Measurements from ENCODE around the gene HECA. TPM values are rescaled to one million over a fixed set of nuclear protein-coding genes. Genes with fewer than 3 reads are reported as not detected.
"Not testable (repeated sequence)": the region's sequence is repeated elsewhere in the genome, so short reads cannot be mapped to it uniquely, and the experiment has no call there.

The HECA gene
- total RNA-seq, 1 donor from 2014 or later = 23.6 TPM

DNA sequence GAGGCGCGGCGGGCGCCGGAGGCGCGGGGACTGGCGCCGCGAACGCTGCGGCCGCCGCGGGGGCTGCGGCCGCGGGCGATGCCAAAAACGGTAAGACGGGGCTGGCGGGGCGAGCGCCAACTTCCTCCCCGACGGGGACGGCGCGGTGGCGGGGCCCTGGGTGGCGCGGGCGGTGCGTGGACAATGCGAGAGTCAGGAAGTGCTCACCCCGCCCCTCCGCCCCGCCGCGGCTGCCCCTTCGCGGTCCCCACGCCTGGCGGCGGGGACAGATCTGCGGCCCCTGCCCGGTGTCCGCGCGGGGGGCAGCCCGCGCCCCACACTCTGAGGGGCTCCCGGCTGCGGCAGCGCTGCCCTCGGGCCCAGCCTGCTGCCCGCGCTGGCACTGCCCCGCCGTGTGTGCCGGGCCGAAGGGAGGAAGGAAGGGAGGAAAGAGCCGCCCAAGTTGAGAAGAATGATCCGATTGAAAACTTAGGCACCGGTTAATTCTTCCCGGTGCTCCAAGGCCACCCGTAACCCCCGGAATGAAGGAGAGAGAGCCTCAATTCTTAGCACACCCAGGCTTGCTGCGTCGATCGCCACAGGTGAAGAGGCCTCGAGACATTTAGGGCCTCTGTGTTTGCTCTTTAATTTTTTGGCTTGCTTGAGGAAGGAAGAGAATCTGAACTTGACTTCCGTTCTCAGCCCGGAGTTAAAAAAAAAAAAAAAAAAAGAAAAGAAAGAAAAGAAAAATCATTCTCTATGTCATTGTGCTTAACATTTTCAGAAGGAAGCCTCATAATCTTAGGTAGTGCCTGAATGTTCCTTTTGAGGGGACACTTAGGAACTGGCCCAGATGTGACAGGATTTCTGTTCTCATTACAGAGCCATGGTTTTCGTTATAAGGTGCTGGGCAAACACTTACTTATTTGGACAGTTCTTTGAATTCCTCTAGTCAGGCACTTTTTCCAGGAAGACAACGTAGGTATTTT, 982 bp downstream of the HECA start:
- ATAC-seq = peak; percentile 59

DNA sequence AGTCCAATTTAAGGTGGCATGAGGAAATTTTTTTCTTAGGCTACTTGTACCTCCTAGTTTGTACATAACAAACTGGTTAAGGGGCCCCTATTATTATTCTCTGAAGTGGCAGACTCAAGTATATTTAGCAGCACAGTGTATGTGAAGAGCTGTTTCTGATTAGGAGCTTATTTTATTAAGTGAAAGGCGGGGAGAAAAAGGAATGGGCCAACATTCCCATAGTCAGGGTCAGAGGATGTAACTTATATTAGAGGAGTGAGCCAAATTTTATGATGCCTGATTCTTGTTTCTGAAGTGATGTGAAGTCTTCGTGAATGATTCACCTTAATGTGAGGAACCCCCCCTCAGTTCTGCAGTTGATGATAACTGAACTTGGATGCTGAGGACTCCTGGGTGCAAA, 2.8 kb downstream of the HECA start:
- ATAC-seq = no peak

DNA sequence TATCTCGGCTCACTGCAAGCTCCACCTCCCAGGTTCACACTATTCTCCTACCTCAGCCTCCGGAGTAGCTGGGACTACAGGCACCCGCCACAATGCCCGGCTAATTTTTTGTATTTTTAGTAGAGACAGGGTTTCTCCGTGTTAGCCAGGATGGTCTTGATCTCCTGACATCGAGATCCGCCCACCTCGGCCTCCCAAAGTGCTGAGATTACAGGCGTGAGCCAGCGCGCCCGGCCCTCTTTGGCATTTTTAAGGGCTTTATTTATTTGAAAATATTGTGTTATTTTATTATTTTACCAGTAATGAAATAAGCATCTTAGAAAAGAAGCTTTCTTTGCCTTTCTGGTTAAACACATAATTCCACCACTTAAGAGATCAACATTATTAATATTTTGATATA, 6.0 kb downstream of the HECA start:
- ATAC-seq = not testable (repeated sequence)

- no peak for ATAC-seq
Measured at GRCh38 chr6:139142262-139142661, 7.4 kb downstream of the HECA start.

DNA sequence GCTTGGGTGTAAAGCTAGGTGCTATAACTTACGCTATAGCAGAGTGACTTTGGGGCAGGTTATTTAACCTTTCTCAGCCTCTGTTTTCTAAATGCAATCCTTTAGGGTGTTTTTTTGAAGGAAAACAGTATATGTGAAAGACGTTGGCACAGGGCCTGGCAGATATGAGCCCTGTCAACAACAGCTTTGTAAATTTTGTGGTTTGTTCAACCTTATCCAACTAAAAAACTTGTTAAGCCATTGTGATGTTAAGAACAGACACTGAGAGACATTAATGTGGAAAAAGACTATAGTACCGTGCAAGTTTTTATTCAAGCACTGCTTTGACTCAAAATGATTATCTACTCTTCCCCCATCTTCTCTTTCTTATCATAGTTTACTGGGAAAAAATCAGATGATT, 8.2 kb downstream of the HECA start:
- ATAC-seq = no peak

GRCh38 chr6:139144490-139145085, 9.7 kb downstream of the HECA start:
- ATAC-seq = no peak

GRCh38 chr6:139145661-139146060, 10.8 kb downstream of the HECA start:
- ATAC-seq = no peak

GRCh38 chr6:139146317-139146726, 11.4 kb downstream of the HECA start:
- ATAC-seq = no peak

GRCh38 chr6:139147628-139148027, 12.7 kb downstream of the HECA start:
- peak; percentile 48 for ATAC-seq

GRCh38 chr6:139148557-139149235, 13.8 kb downstream of the HECA start:
- no peak for ATAC-seq

DNA sequence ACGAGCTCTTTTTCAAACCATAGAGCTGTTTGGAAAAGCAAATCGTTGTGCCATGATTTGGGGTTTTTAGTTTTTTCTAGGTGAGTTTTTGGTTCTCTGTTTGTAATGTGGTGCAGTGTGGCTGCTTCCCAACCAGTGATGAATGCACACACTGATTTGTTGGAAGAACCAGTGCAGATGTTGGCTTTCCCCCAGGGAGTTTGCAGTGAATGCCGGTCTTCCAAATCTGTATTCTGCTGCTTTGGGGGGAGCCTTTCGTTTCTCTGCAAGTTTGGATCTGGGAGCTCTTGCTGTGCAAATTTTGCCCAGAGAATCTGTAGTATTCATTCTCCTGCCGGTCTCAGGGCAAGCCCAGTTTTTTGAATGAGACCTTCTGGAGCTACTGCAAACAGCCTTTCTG, 14.5 kb downstream of the HECA start:
- no peak for ATAC-seq

DNA sequence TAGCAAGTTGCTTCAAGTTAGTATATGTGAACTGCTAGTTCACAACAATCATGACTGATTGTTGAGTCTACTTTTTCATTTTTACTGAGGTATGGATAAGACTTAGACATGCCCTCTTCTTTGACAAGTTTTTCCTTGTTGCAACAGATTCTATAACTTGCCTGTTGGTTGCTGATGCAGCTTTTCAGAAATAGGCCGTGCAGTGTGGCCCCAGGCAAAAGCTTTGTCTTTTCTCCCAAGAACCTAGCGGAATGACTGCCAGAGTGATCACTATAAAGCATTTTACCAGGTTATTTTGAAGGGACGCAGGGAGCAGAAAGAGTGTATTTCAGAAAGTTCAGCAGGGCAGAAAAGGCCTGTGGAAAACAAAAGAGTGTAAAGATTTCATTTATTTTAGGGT, 16.0 kb downstream of the HECA start:
- peak; percentile 72 for ATAC-seq

DNA sequence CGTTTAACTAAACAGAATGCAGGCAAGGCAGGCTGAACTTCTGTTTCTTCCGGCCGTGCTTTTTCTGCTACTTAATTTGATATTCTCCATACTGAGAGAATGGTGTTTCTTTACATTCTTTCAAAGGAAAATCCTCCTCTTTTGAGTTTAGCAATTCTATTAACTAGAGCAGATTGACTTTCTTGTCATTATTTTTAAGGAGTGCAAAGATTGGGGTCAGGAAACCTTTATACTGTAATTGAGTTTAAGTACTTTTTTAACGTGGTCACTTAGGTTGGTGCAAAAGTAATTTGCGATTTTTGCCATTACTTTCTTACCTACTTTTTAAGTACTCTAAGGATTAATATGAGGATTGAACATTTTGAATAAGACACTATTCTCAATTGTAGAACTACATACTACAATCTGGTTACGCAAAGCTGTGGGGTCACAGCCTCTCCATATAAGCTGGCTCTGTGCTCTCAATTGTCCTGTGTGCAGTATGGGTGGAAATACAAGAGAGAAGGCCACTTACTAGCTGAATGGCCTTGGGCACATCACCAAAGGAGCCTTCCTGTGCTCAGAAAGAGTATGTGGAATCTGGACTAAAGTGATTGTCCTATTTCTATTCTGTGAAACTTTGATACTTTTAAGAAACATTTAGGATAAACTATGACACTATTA, 16.7 kb downstream of the HECA start:
- ATAC-seq = no peak

DNA sequence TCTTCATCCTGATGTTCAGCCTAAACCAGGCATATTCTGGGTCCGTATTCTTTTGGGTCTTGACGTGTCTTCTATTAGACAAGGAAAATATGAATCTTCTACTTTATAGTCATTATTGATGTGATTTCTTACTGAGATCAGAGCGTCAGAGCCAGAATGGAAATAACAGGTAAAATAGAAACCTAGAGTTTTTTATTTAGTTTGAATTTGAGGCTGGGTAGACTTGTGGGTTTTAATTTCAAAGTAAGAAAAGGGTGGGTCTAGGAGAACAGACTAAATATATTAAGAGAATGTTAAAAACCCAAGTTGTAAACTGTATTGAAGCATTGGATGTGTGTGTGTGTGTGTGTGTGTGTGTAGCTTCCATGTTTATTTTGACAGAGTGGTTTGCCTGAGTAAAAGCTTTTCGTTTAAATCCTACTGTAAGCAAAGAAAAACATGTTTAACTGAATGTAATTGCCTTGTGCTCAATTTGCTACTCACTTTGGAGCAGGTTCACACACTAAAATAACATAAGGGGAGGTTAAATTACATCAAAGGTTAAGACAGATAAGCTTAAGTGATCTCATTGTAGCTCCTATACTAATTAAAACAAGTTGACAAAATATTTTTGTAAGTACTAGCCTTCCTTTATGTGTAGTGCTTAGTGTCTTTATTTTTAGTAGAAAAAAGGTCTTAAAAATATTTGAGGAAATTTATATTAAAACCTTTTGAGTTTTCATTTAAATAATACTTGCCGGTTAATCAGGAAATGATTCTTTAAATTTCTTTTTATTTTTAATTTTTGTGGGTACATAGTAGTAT, 17.4 kb downstream of the HECA start:
- ATAC-seq = no peak

DNA sequence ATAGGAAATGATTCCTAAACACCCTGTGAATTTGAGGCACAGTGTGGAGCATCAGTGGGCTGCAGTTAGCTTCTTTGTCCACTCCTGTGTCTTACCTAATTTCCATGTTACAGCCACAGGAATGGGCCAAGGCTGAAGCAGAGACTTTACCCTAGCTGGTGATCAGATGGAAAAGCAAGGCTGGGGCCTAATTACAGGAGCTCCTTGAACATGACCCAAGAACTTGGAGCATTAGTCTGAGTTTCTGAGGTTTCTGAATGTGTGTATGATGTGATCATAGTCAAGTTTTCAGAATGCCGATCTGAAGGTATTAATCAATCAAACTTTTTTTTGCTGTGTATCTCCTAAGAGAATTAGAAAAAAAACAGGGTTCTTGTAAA, 18.0 kb downstream of the HECA start:
- ATAC-seq = no peak

DNA sequence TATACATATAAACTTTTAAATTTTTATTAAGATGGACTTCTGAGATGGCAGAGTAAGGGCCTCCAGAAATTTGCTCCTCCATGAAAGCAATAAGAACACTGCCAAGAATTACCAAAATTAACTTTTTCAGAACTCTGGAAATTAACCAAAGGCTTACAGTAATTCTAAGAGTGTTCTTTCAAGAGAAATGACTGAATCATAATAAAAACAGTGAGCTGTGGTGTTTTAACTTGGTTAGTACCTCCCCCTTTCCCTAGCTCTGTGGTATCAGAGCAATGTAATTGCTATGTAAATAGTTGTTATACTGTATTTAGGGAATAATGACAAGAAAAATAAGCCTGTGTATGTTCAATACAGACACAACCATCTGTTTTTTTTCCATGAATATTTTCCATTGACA, 19.0 kb downstream of the HECA start:
- no peak for ATAC-seq

GRCh38 chr6:139154881-139155547, 20.1 kb downstream of the HECA start:
- ATAC-seq = peak; percentile 98

- no peak for ATAC-seq
Measured at GRCh38 chr6:139156102-139156501, 21.2 kb downstream of the HECA start.

DNA sequence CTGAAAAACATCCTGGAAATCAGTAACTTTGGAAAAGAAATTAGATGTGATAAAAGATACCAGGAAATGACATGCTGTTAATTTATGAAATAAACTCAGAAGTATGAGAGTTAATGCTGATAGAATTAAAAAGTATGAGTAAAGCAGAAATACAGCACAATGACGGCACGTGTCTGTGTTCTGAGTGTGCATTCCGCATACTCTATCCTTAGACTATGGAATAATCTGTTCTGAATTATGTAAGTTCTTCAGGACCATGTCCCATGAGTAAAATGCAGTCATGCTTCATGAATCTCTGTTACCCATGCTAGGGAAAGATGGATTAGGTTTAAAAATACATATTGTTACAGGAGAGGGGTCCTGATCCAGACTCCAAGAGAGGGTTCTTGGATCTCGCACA, 21.7 kb downstream of the HECA start:
- ATAC-seq = no peak

- not testable (repeated sequence) for ATAC-seq
Measured at GRCh38 chr6:139157086-139157485, 22.2 kb downstream of the HECA start.

DNA sequence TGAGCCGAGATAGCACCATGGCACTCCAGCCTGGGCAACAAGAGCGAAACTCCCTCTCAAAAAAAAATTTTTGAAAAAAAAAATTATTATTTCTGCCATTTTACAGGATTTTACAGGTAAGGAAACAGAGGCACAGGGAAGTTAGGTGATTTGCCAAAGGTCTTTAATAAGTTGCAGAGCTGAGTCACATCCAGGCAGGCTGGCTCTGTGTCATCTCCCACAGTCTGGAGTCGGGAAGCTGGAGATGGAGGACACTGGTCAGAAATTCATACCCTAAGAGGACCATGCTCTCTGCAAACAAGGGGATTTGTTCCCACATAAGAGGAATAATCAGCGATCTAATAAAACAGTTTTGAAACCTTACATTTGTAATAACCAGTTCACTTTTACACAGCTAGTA, 24.1 kb downstream of the HECA start:
- no peak for ATAC-seq

GRCh38 chr6:139161169-139161568, 26.3 kb downstream of the HECA start:
- ATAC-seq = peak; percentile 88
